ENCODE results near the gene ZFC3H1.
A peak's percentile ranks its signal among the peaks of the same experiment; 100 is the strongest.

The ZFC3H1 gene

GRCh38 chr12:71685914-71686657 is 22.4 kb upstream of the ZFC3H1 start, which contains the start of gene TMEM19:
TMEM19 (plus strand) TSS chr12:71686082; CDS start chr12:71686681, 599 bp downstream.
- Histone ChIP-seq H3K27me3 (replicated peaks; ENCODE audit: insufficient read depth, low read length) (no peaks in the 10 kb centered on the region), H3K4me3 (ENCODE audit: low read length) (peak within 1 kb of the TSS; percentile 75), H3K79me2 (ENCODE audit: low read length) (peaks cover 38% of the 10 kb centered on the region), H3K9me2 (replicated peaks; ENCODE audit: insufficient read depth, low read length) (no peaks in the 10 kb centered on the region), H2AFZ (ENCODE audit: low read length) (peak within 1 kb of the TSS; percentile 85), H3K4me2 (ENCODE audit: low read depth, low read length) (peak within 1 kb of the TSS; percentile 93), H3K36me3 (replicated peaks; ENCODE audit: insufficient read depth, low read length) (no peaks in the 10 kb centered on the region), H3F3A (ENCODE audit: insufficient read depth, low read length) (peaks cover 49% of the 10 kb centered on the region), H3K27ac (ENCODE audit: low read length) (peak within 1 kb of the TSS; percentile 82), H3K9me3 (replicated peaks; ENCODE audit: insufficient read depth, low read length) (no peaks in the 10 kb centered on the region), H3K4me1 (ENCODE audit: low read length) (peaks cover 10% of the 10 kb centered on the region; the same call in 1 of the 2 replicates), H4K20me1 (ENCODE audit: insufficient read depth, low read length) (no peaks in the 10 kb centered on the region), H3K9ac (ENCODE audit: low read length) (peak within 1 kb of the TSS; percentile 81)
- TF ChIP-seq, protein P1, sequence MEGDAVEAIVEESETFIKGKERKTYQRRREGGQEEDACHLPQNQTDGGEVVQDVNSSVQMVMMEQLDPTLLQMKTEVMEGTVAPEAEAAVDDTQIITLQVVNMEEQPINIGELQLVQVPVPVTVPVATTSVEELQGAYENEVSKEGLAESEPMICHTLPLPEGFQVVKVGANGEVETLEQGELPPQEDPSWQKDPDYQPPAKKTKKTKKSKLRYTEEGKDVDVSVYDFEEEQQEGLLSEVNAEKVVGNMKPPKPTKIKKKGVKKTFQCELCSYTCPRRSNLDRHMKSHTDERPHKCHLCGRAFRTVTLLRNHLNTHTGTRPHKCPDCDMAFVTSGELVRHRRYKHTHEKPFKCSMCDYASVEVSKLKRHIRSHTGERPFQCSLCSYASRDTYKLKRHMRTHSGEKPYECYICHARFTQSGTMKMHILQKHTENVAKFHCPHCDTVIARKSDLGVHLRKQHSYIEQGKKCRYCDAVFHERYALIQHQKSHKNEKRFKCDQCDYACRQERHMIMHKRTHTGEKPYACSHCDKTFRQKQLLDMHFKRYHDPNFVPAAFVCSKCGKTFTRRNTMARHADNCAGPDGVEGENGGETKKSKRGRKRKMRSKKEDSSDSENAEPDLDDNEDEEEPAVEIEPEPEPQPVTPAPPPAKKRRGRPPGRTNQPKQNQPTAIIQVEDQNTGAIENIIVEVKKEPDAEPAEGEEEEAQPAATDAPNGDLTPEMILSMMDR (IDR thresholded peaks at IDR 0.05; ENCODE audit: low read length) = peak; percentile 41
- TF ChIP-seq EZH2 (optimal IDR thresholded peaks at IDR 0.05; ENCODE audit: low read depth, low read length) = no peak
- no peak for TF ChIP-seq EZH2phosphoT487 (IDR thresholded peaks at IDR 0.05; ENCODE audit: low read length)
- peak; percentile 93 for DNase-seq

DNA sequence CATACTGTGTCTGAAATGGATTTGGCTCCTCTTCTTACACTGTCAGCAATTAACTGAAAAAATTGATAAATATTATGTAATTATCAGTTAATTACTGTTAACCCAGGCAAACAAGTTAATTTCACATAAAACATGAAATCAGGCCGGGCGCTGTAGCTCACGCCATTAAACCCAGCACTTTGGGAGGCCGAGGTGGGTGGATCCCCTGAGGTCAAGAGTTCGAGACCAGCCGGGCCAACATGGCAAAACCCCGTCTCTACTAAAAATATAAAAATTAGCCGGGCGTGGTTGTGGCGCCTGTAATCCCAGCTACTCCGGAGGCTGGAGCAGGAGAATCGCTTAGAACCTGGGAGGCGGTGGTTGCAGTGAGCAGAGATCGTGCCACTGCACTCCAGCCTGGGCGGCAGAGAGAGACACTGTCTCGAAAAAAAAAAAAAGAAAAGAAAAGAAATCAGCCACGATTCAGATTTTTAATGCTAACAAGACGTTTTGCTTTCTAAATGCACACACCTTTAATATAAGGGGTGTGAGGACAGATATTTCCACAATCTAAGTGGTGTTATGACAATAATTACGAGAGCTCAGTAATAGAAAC is 21.8 kb upstream of the ZFC3H1 start:
- peak overlapping the region; percentile 82 for H3K27ac ChIP-seq (ENCODE audit: low read length)

GRCh38 chr12:71684081-71684480 is 20.4 kb upstream of the ZFC3H1 start:
- no peaks in the 10 kb centered on the region for H3K9me2 ChIP-seq (replicated peaks; ENCODE audit: insufficient read depth, low read length)
- H3K27ac ChIP-seq (ENCODE audit: low read length) = no peak overlapping the region
- TF ChIP-seq EZH2 (optimal IDR thresholded peaks at IDR 0.05; ENCODE audit: low read depth, low read length) = no peak
- TF ChIP-seq, protein P1 (IDR thresholded peaks at IDR 0.05; ENCODE audit: low read length) = no peak
- no peak for TF ChIP-seq EZH2phosphoT487 (IDR thresholded peaks at IDR 0.05; ENCODE audit: low read length)
- no peak overlapping the region for H3K4me2 ChIP-seq (ENCODE audit: low read depth, low read length)
- H3K4me3 ChIP-seq (ENCODE audit: low read length) = no peak overlapping the region
- peaks cover 37% of the 10 kb centered on the region for H3F3A ChIP-seq (ENCODE audit: insufficient read depth, low read length)
- no peaks in the 10 kb centered on the region for H3K9me3 ChIP-seq (replicated peaks; ENCODE audit: insufficient read depth, low read length)
- no peaks in the 10 kb centered on the region for H3K36me3 ChIP-seq (replicated peaks; ENCODE audit: insufficient read depth, low read length)
- no peak overlapping the region for H2AFZ ChIP-seq (ENCODE audit: low read length)
- H3K79me2 ChIP-seq (ENCODE audit: low read length) = peaks cover 20% of the 10 kb centered on the region
- no peak for DNase-seq
- H3K4me1 ChIP-seq (ENCODE audit: low read length) = 0 out of 2 replicates have a peak, but pooled peaks cover 4% of the 10 kb centered on the region
- H3K9ac ChIP-seq (ENCODE audit: low read length) = no peak overlapping the region
- no peaks in the 10 kb centered on the region for H4K20me1 ChIP-seq (ENCODE audit: insufficient read depth, low read length)
- no peaks in the 10 kb centered on the region for H3K27me3 ChIP-seq (replicated peaks; ENCODE audit: insufficient read depth, low read length)

More for the DNA sequence above, 21.8 kb upstream of the ZFC3H1 start:
- Histone ChIP-seq H3K4me1 (ENCODE audit: low read length) (0 out of 2 replicates have a peak, but pooled peaks cover 4% of the 10 kb centered on the region), H3K4me2 (ENCODE audit: low read depth, low read length) (peak overlapping the region; percentile 93), H3K4me3 (ENCODE audit: low read length) (peak overlapping the region; percentile 75), H3K9me3 (replicated peaks; ENCODE audit: insufficient read depth, low read length) (no peaks in the 10 kb centered on the region), H3K9ac (ENCODE audit: low read length) (peak overlapping the region; percentile 81), H2AFZ (ENCODE audit: low read length) (peak overlapping the region; percentile 85), H3K9me2 (replicated peaks; ENCODE audit: insufficient read depth, low read length) (no peaks in the 10 kb centered on the region), H3K27me3 (replicated peaks; ENCODE audit: insufficient read depth, low read length) (no peaks in the 10 kb centered on the region), H3K36me3 (replicated peaks; ENCODE audit: insufficient read depth, low read length) (no peaks in the 10 kb centered on the region), H4K20me1 (ENCODE audit: insufficient read depth, low read length) (no peaks in the 10 kb centered on the region), H3F3A (ENCODE audit: insufficient read depth, low read length) (peaks cover 47% of the 10 kb centered on the region), H3K79me2 (ENCODE audit: low read length) (peaks cover 31% of the 10 kb centered on the region)
- no peak for TF ChIP-seq EZH2 (optimal IDR thresholded peaks at IDR 0.05; ENCODE audit: low read depth, low read length)
- no peak for TF ChIP-seq EZH2phosphoT487 (IDR thresholded peaks at IDR 0.05; ENCODE audit: low read length)
- TF ChIP-seq, protein P1 (IDR thresholded peaks at IDR 0.05; ENCODE audit: low read length) = no peak
- DNase-seq = no peak
